GM18858 (cell line): ENCODE measurements around the gene SLC7A10.

Experiments used
- ATAC-seq: cut with Tn5 transposase; IDR thresholded peaks from one replicate; pipeline ENCODE4 v1.9.1; 2021; ENCODE audit not compliant: unreplicated experiment

Gene SLC7A10

DNA sequence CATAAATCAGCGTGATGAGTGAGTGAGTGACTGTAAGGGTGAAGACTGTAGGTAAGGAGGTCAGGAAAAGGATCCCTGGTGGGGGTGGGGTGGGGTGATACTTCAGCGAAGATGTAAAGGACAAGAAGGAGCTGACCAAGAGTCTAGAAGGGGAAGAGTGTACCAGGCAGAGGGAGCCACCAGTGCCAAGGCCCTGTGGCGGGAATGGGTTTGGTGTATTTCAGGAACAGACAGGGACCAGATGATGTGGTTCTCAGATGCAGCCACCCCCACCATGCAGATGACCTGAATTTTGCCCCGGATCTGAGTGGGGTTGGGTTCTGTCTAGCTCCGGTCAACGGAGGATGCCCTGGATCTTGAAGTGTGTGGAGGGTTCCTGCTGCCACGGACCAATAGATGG is 30.1 kb upstream of the SLC7A10 start:
- ATAC-seq: no peak

DNA sequence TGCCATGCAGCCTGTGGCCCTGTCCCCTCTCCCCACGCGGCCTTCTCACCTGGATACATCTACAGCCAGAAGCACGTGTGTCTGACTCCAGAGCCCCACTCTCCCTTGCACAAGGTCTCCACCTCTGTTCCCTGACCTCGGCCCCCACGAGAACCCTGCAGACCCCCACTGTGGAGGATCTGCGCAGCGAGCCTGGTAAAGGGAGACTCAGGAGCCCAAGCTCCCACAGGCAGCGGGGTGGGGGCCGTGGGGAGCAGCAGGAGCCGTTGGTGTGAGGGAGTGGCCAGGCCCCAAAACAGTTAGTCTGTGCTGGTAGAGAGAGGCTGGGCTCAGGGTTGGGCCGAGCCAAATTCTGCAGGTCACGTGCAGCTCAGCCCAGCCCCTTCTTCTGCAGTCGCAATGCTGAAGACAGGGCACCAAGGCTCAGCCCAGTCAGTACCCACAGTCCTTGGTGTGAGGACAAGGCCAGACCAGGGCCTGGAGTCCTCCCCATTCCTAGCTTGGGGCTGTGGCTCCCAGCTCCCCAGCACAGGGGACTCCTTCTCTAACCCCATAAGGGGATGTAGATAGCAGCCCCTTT is 28.7 kb upstream of the SLC7A10 start:
- ATAC-seq: no peak

DNA sequence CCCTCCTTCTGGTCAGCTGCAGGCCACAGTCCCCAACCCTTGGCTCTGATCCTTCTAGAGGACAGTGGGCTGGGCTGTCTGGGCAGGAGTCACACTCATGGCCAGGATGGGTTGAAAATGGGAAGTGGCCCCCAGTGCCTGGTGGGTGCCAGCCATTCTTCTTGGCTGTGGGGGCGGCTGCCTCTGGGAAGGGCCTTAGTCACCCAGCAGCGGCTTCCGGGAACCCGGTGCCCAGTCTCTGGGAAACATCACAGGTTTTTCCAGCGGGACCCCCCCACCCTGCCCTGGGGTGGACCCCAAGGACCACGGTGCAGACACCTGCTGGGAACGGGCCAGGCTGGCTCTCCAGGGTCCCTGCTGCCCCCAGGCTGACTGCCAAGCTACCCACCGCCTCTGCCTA is 27.3 kb upstream of the SLC7A10 start:
- no peak for ATAC-seq

DNA sequence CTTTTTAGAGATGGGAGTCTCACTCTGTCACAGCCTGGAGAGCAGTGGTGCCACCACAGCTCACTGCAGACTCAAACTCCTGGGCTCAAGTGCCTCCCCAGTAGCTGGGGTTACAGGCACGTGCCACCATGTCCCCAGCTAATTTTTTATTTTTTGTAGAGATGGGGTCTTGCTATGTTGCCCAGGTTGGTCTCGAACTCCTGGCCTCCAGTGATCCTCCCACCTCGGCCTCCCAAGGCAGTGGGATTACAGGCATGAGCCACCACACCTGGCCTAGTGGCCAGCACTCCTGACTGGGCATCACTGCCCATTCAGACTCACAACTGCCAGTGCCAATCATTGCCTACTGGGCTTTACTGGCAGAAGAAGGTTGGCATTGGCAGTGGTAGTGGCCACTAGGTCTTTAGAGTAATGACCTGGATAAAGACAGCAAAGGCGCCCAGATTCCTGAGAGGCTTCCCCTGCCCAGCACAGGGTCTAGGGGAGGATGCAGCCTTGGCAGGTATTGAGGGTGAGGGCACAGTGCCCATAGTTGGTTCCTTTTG is 26.8 kb upstream of the SLC7A10 start:
- ATAC-seq: no peak

DNA sequence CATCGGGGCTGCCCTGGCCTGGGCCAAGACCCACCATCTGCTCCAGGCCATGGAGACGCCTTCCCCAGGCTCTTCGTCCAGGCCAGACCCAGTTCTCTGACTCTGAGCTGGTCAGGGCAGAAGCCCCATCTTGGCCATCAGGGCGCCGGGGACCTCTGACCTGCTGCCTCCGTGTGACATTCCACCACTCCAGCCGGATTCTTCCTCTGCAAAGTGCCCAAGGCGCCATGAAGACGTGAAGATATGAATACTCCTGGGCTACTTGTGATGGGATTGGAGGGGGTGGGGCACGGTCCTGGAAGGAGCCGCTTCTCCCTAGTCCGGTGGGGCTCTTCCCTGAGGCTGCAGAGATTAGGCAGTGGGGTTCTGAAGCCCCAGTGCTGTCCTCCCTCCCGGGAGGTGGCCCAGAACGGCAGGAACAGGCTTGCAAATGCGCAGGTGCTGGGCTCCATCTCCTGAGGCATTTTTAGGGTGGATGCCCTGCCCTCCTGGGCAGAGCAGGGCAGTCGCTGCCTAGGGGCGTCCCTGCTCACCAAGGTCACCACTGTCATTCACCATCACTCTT is 26.0 kb upstream of the SLC7A10 start:
- ATAC-seq: no peak

DNA sequence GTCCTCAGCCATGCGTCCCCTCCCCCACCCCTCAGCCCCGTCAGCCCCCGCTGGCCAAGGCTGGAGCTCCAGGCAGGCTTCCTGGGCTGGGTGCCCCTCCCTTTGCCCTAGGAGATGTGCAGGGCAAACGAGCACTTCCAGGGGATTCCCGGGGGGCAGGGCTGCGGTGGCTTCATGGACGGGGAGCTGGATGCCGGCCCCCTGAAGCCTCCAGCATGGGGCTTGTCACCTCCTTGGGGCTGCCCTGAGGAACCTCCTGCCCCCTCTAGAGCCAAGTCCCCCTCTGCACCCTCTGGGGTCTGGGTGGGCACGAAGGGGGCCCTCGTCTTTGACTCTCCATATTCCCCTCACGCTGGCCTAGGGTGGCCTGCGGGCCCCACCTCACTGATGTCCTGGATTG is 25.4 kb upstream of the SLC7A10 start:
- ATAC-seq: no peak

DNA sequence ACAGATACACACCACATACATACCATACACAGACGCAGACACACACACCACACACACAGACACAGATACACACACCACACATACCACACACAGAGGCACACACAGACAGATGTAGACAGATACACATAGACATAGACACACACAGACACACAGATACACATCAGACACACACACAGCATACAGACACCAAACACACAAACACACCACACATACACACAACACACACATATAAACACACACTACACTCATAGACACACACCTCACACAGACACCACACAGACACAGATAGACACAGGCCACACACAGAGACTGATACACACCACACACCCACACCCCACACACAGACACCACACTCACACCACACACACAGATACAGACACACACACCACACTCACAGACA is 24.9 kb upstream of the SLC7A10 start:
- ATAC-seq: no peak

DNA sequence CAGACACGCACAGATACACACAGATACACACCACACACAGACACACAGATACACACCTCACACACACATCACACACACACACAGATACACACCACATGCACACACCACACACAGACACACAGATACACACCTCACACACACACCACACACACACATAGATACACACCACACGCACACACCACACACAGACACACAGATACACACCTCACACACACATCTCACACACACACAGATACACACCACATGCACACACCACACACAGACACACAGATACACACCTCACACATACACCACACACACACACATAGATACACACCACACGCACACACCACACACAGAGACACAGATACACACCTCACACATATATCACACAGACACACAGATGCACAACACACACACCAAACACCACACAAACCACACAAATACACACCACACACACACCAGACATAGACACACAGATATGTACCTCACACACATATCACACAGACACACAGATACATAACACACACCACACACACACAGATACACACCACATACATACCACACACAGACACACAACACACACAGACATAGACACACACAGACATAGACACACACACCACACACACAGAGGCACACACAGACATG is 24.2 kb upstream of the SLC7A10 start:
- ATAC-seq: no peak

DNA sequence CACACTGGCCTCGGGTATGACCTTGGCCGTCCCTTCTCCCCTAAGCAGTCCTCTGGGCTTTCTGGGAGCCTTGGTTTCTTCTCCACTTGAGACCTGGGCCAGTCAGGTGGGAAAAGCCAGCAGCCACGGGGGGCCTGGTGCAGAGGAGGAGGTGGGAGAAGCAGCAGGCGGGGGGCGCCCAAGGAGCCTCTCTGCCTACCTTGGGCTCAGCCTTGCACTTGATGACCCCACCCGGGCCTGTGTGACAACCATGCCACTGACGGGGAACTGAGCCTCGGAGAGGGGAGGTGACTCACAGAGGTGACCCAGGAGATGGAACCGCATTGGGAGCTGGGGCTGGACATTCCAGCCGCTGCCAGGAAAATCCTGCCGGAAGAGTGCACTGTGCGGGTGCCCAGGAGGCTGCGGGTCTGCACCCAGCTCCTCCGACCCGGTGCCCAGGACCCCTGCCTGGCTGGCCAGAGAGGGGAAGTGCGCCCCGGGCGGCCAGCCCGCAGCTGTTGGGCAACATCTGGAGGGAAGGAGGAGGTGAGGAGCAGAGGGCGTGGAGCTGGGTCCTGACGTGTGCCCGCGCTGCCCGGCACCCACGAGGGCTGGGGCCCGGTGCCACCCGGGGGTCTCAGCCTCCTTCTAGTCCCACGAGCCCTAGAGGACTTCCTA is 23.4 kb upstream of the SLC7A10 start:
- no peak for ATAC-seq

DNA sequence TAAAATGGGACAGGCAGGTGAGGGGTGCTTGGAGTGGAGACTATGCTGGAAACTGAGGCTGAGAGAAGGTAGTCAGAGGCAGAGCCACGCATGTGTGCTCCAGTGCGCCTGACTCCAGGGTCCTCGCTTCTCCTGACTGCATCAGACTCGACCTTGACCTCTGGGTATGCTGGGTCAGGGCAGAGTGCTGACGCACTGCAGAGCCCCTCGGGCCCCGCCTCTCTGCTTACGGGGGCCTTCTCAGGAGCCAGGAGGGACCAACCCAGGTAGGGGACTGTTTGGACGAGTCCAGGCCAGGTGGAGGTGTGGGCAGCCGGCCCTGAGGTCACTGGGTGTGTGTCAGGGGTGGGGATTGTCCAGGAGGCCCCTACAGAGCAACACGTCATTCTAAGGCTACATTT is 22.9 kb upstream of the SLC7A10 start:
- no peak for ATAC-seq

DNA sequence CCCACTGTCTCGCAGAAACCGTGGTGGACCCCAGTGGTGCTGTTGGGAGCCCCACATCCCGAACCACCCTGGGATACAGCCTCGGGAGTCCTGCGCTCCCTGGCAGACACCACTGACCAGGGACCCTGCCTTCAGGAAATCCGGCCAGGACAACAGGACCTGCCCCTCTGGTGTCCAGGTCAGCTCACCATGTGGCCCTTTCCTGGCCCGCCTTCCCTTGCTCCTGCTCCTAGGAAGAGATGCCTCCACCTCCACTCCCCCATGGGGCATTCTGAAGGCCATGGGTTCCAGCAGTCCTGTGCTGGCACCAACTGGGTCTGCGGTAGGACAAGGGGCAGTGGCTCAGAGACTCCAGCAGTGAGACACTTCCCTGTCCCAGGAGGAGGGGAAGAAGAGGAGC is 22.5 kb upstream of the SLC7A10 start:
- no peak for ATAC-seq

DNA sequence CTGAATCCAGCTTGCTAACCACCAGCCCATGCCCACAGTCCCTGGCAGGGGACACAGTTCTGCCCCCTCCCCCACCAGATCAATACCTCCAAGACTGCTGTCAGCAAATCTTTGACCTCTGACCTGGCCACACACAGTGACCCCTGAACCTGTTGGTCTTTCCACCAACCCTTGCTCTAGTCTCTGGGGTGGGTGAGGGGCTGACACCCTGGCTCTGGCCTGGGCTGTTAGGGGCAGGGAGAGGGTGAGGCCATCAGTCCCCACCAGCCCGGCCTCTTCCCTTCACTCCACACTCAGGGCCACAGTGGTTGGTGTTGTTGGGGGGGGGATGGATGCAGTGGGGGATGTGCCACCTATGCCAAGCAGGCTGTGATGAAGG is 21.8 kb upstream of the SLC7A10 start:
- ATAC-seq: no peak

DNA sequence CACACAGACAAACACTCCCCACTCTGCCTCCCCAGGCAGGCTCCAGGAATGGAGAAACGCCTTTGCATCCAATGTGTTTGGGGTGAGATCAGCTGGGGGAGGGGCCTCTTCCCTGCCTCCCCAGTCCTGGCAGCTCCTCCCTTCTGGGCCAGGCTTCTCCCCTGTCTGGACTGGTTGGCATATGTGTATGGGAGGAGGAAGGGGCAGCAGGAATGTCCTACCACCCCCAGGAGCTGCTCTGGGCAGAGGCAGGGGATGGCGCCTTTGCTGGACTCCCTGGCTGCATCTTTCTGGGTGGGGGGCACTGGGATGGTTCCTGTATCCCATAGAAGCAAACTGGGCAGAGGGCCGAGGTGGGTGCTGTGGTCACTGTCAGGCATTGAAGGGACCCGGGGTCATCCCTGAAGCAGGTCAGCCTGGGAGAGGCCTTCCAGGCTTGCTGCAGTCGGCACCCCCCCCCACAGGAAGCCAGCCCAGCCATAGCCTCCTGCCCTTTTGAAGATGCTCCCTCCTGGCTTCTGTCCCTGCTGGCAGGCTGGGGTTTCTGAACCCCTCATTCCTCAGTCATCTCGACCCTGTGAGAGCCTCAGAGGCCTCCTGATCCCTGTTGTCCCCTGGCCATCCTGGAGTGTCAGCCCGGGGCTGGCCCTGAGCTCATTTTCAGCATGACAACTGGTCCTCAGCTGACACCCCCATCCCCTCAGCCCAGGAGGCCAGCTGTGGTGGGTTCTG is 21.2 kb upstream of the SLC7A10 start:
- no peak for ATAC-seq

DNA sequence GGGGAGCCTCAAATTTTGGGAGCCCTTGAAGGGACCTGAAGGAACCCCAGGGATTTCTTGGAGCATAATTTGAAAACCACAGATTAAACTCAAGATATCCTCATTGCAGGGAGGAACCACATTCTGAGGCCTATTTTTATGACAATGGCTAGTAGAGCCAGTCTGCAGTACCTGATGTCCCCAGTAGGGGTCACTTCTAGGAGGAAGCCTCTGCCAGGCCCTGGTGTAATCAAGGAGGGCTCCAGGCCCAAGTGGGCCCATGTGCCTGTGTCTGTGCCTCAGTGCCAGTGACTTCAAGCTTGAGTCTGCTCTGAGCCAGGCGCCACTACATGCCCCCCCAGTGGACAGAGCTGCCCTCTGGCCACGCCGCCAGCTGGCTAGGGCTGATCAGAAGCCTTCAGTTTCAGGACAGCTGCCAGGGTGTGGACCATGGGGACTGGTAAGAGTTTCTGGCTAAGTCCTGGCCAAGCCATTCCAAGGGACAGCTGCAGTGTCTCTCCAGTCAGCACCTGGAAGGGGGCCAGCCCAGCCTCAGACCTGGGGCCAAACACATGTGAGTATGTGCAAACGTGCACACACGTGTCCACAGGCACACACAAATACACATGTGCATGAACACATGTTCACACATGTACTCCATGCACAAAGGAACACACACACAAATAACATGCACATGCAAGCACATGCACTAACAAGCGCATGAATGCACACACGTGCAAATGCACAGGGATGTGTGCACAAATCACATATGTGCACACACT is 20.5 kb upstream of the SLC7A10 start:
- ATAC-seq: no peak

DNA sequence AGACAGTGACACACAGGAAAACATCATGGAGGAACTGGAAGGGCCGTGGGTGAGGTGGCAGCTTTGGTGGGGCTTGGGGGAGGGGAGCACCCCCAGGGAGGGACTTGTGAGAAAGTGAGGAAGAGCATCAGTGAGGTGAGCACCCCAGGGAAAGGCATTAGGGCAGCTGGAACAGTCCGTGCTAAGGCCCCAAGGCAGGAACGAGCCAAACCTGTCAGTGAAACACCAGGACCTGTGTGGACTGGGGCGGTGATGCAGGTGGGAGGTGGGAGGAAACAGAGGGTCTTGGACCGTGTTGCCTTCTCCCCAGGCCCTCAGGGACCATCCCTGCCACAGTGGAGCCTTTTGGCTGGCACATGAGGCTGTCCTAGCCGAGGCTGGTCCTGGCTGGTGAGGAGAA is 17.3 kb upstream of the SLC7A10 start:
- ATAC-seq: no peak

DNA sequence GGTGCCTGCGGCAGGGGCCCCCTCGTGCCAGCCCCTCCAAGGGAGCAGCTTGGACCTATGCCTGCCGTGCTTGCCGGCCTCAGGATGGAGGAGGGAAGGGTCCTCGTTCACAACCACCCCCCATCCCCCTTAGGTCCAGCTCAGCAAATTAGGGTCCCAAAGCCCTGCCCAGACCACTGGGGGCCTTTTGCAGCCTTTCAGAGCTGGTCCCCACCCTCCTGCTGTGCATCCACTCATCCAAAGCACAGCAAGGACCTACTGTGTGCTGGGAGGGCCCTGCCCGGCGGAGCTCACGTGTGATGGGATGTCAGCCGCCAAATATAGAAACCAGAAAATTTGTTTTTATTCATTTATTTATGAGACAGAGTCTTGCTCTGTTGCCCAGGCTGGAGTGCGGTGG is 16.5 kb upstream of the SLC7A10 start:
- ATAC-seq: no peak

DNA sequence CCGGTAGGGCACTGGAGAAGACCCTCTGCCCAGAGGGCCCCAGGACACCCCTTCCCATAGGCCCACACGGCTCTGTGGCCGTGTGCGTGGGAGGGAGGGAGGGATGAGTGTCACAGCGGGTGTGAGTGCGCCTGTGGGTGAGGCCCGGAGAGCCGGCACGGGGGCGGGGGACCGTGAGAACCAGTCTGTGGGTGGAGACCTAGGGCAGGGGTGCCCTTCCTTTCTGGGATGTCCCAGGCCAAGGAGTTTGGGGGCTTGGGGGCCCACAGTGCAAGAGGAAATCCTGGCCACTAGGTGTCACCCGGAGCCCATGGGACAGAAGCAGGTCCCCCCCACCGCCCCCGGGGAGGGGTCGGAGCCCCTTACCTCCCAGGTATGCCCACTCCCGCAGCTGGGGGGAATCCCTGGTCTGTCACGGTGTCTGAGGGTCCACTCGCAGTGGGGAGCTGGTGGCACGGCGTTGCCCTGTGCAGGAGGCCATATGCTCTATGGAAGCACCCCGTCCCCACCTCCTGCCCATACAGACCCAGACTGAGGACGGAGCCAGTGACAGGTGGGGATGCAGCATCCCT is 16.0 kb upstream of the SLC7A10 start:
- ATAC-seq: no peak

DNA sequence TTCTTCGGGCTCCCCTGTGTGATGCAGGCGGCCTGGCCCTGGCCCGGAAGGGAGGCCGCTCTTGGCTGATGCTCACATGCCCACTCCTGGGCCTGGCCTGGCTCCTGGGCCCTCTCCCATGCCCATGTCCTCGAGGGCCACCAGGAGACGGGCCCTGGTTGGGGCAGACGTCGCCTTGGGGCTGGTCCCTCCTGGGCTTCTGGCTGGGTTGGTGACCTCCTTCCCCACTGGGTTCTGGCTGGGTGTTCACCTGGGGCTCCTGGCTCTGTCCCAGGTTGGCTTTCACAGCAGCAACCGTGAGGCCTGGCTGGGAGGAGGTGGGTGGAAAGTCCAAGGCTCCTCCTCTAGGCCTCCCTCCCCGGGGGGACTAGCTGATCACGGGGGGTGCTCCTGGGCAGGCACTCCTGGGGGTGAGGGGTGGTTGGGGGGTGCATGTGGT is 15.5 kb upstream of the SLC7A10 start:
- ATAC-seq: no peak

DNA sequence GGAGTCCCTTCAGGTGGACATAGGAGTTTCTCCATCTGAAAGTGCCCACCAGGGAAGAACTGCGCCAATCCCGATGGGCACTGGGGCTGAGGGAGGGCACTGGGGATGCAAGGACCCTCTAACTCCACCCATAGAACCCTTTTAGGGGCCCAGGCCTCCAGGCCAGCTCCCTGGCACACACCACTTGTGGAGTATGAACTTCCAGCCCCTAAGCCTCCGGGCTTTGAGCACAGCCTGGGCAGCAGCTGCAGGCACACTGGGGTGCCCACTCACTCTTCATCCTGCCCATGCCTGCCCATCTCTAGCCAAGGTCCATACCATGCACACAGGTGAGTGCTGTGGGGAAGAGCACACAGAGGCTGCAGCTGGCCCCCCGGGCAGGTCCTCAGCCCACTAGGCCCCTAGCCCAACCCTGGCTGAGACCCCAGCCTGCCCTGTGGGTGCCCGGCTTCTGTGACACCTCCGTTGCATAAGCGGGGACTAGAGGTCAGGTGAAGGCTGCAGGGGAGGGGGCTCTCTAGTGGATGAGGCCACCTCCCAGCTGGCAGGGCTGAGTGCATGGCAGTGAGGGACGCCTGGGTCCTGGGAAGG is 14.6 kb upstream of the SLC7A10 start:
- no peak for ATAC-seq
